Measurements from ENCODE around the gene HEYL.
"Not testable (repeated sequence)": the region's sequence is repeated elsewhere in the genome, so short reads cannot be mapped to it uniquely, and the experiment has no call there.

HEYL gene

DNA sequence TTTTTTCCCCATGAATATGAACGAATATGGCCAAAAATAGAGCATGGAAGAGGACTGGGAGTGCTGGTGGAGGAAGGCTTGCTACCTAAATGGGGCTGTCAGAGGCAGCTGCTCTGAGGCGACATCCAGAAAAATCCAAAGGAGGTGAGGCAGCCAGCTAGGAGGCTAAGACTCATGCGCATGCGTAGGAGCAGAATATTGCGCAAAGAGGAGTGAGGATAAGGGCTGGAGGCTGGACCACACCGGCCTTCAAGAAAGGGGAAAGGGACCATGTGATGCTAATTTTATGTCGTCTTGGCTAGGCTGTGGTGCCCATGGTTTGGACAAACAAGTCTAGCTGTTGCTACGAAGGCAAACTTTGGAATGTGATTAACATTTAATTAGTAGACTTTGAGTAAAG lies 30.5 kb downstream of the HEYL start:
- no peak for DNase-seq (ENCODE audit: low read depth in 2 of 2)

DNA sequence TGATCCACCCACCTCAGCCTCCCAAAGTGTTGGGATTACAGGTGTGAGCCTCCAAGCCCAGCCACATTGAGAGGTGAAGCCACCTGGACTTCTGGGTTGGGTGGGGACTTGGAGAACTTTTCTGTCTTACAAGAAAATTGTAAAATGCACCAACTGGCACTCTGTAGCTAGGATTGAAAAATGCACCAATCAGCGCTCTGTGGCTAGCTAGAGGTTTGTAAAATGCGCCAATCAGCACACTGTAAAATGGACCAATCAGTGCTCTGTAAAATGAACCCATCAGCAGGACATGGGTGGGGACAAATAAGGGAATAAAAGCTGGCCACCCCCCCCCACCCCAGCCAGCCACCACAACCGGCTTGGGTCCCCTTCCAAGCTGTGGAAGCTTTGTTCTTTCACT lies 35.8 kb downstream of the HEYL start:
- DNase-seq (ENCODE audit: low read depth in 2 of 2) = not testable (repeated sequence)

DNA sequence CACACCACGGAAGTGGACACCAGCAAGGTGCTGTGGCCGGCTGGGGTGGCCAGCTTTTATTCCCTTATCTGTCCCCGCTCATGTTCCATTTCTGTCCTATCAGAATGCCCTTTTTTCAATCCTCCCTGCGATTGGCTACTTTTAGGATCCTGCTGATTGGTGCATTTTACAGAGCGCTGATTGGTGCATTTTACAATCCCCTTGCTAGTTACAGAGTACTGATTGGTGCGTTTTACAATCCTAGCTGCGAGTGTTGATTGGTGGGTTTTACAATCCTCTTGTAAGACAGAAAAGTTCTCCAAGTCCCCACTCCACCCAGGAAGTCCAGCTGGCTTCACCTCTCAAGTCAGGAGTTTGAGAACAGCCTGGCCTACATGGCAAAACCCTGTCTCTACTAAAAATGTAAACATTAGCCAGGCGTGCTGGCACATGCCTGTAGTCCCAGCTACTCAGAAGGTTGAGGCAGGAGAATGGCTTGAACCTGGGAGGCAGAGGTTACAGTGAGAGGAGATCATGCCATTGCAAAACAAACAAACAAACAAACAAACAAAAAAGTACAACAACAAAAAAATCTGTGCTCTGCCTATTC lies 37.7 kb downstream of the HEYL start:
- DNase-seq (ENCODE audit: low read depth in 2 of 2) = not testable (repeated sequence)

DNA sequence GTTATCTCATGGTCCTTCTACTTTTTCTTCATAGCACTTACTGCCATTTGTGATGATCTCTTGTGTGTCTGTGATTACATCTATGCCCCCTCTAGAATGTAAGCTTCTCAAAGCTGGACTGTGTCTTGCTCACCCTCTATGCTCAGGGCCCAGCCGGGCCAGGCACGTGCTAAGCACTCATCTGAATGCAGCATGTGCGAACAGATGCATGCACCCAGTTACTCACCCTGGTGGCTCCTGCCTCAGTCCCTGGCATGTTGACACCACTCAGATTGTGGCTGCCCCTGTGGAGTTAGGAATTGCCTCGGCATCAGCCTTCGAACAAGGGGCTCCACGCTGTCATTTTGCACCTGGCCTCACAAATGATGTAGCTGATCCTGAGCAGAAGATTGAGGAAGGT lies 43.3 kb downstream of the HEYL start:
- DNase-seq (ENCODE audit: low read depth in 2 of 2) = no peak

DNA sequence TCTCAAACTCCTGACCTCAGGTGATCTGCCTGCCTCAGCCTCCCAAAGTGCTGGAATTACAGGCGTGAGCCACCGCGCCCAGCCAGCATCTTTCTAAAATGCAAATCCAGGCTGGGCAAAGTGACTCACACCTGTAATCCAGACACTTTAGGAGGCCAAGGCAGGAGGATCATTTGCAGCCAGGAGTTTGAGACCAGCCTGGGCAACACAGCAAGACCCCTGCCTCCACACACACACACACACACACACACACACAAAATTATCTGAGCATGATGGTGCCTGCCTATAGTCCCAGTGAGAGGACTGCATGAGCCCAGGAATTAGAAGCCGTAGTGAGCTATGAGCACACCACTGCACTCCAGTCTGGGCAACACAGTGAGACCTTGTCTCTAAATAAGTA lies 46.1 kb downstream of the HEYL start:
- DNase-seq (ENCODE audit: low read depth in 2 of 2) = no peak

DNA sequence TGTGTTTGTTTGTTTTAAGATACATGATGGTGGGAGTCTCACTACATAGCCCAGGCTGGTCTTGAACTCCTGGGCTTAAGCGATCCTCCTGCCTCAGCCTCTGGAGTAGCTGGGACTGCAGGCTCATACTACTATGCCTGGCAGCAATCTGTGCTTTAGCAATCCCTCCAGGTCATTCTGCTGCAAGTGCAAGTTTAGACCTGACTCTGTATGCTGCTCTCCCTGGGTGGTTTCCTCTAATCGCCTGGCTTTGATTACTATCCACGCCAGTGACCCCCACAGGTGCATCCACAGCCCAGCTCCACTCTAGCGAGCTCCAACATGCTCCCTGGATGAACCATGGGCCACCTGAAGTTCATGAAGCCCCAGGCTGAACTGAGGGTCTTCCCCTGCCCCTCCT lies 47.4 kb downstream of the HEYL start:
- no peak for DNase-seq (ENCODE audit: low read depth in 2 of 2)

DNA sequence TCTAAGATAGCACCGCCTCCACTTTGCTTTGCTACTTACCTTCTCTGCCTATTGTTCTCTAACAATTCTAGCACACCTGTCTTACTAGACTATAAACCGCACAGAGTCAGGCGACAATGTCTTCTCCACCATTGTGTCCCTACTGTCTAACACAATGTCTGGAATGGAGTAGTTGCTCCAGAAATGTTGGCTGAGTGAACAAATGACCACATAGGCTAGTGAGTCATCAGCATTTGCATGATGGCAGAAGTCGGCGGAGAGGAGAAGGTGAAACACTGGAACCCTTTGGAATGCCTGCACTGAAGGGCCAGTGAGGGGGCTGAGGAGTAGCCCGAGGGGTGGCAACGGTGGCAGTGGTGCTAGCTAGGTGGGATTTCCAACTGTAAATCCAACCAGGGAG lies 48.9 kb downstream of the HEYL start:
- DNase-seq (ENCODE audit: low read depth in 2 of 2) = no peak

DNA sequence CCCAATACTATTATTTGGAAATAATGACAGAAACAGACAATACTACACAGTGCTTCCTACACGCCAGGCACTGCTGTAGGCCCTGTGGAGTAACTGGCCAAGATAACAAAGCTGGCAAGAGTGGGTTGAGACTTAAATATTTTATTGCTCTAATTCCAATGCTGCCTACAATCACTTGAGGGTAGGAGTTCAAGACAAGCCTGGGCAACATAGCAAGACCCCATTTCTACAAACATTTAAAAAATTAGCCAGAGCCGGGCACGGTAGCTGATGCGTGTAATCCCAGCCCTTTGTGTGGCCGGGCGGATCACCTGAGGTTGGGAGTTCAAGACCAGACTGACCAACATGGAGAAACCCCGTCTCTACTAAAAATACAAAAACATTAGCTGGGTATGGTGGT lies 53.5 kb downstream of the HEYL start:
- DNase-seq (ENCODE audit: low read depth in 2 of 2) = no peak

DNA sequence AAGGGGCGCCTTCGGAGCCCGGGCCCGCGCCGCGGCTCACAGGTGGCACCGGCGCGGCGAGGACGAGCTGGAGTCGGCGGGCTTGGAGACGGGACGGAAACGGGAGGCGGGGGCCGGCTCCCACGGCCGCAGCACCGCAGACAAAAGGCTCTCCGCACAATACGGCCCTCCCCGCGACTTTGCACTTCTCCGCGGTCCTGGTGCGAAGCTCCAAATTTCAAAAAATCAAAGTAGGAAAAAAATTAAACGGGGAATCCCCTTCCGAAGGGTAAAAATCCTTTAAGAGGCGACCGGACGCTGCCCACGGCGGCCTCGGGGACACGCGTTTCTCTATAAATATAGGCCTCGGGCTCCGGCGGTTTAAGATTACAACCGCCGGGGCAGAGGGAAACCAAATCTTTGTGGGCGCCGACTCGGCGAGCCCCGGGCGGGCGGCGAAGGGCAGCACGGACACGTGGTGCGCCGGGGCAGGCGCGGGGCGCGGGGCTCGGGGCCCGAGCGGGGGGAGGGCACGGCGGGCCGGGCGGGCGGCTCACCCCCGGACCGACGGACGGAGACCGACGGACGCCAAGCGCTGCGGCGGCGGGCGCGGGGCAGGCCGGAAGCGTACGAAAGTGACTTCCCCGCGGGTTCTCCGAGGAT lies 63.3 kb downstream of the HEYL start:
- DNase-seq (ENCODE audit: low read depth in 2 of 2) = peak in 1 of 2 donors; percentile 7

DNA sequence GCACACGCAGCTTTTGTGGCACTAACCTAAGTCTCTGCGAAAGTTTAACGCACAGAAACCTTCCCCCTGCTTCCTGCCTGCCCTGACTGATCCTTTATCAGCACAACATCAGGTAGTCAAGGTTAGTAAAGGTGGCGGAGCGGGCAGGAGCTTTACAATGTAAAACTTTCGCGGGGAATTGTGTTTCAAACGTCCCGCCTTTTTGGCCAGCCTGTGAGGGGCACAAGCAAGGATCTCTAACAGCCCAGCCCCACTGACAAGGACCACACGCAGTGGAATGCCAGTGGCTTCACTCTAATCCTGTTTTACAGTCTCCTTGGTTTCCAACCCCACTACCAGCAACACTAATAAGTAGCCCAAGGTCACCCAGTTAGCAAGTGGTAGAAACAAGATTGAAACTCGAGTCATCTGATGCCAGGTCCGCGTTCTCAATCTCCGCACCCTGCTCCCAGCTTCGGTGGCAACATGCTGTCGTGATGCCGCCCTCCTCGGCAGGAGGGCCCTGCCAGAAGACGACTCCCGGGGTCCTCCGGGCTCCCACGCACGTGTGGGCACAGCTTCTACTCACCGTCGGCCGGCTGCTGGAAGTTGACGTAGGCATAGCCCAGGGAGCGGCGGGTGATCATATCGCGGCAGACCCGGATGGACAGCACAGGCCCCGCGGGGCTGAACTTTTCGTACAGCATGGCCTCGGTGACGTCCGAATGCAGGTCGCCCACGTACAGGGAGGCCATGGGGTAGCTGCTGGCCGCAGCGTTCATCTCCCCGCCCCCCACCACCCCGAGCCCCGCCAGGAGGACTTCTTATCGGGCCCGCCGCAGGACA lies 64.0 kb downstream of the HEYL start:
- DNase-seq (ENCODE audit: low read depth in 2 of 2) = peak; percentile 8 to 20

DNA sequence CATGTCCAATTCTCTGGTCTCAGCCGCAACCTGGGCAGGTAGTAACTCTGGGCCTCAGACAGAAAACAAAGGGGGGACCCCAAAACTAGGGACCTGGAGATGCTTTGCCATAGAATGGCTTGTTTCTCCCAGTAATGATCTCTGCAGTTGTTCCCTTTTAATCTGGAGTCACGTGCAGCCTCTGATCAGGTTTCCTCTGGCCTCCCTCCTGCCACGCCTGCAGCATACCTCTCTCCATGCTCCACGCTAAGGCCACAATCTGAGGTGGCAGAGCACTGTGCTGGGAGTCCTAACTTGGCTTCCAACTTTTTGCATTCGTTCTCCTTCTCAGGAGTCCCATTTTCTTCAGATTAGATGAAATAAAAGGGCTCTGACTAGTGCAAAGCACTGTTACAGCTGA lies 64.8 kb downstream of the HEYL start:
- DNase-seq (ENCODE audit: low read depth in 2 of 2) = no peak

Data from stimulated activated CD8-positive, alpha-beta memory T cell treated with anti-CD3 and anti-CD28 coated beads, Interleukin-2, amount 100 ng/mL, for 1 hour (primary cell).